Neural cell (in vitro differentiated cells): Measurements from ENCODE around the gene TSPYL2.

Source experiments
- CTCF ChIP-seq: fragments of 450-650 bp; IDR thresholded peaks from 2 replicates; pipeline ENCODE4 v1.5.1; 2014; ENCODE audit warnings: antibody characterized with exemption, mild to moderate bottlenecking, moderate library complexity; ENCODE audit not compliant: poor library complexity, severe bottlenecking
- EZH2 ChIP-seq: fragments of 200-600, 300-800 bp; shearing (Covaris generic), sonication (generic); IDR thresholded peaks from 2 replicates; pipeline ENCODE4 v1.6.1; 2014; ENCODE audit warnings: antibody characterized with exemption, low read length, borderline replicate concordance, mild to moderate bottlenecking; ENCODE audit not compliant: insufficient read depth, poor library complexity, severe bottlenecking
- POLR2AphosphoS5 ChIP-seq: IDR thresholded peaks from 2 replicates; pipeline ENCODE4 v1.6.1; 2012
- RAD21 ChIP-seq: fragments of 450-650 bp; conservative IDR thresholded peaks from 2 replicates; pipeline ENCODE4 v1.6.1; 2014; ENCODE audit warnings: antibody characterized with exemption, mild to moderate bottlenecking, moderate library complexity
- TAF1 ChIP-seq: IDR thresholded peaks from 2 replicates; pipeline ENCODE4 v1.6.1; 2012; ENCODE audit warnings: low read depth

- TF ChIP-seq CTCF (no peak), POLR2AphosphoS5 (no peak), RAD21 (no peak), TAF1 (no peak), EZH2 (no peak)
Observed at GRCh38 chrX:53076671-53077070, 5.5 kb upstream of the TSPYL2 start.
